DMS53 treated with DMSO at 0.1 percent for 48 hours (cell line): Measurements from ENCODE around the gene IL13RA1.
"Not testable (repeated sequence)": the region's sequence is repeated elsewhere in the genome, so short reads cannot be mapped to it uniquely, and the experiment has no call there.

ENCODE experiments used
- DNase-seq: peaks from one replicate; lab custom pipeline; 2025; ENCODE audit not compliant: unreplicated experiment; lab: John Stamatoyannopoulos, UW

The IL13RA1 gene

GRCh38 chrX:118772051-118772450, 44.6 kb downstream of the IL13RA1 start:
- DNase-seq, result no peak

- peak; percentile 14 for DNase-seq
These were observed 46.4 kb downstream of the IL13RA1 start for GRCh38 chrX:118773782-118774181.

- DNase-seq, result no peak
These were observed 52.2 kb downstream of the IL13RA1 start for GRCh38 chrX:118779581-118779980.

GRCh38 chrX:118780509-118780908, 53.1 kb downstream of the IL13RA1 start:
- DNase-seq, result no peak

- no peak for DNase-seq
These were observed 53.5 kb downstream of the IL13RA1 start for GRCh38 chrX:118780911-118781310.

GRCh38 chrX:118795528-118796280, 68.3 kb downstream of the IL13RA1 start:
- no peak for DNase-seq

GRCh38 chrX:118802857-118803256, 75.5 kb downstream of the IL13RA1 start:
- no peak for DNase-seq

GRCh38 chrX:118807151-118808017, 80.0 kb downstream of the IL13RA1 start:
- DNase-seq, result peak; percentile 28

GRCh38 chrX:118817257-118817656, 89.9 kb downstream of the IL13RA1 start:
- not testable (repeated sequence) for DNase-seq

- DNase-seq, result peak; percentile 41
These were observed 96.1 kb downstream of the IL13RA1 start, which contains the start of gene ZCCHC12 for GRCh38 chrX:118823263-118824172. Gene ZCCHC12, plus strand, starts transcription at chrX:118823824. Its CDS starts 1,421 bp downstream, at chrX:118825245.

- no peak for DNase-seq
These were observed 96.8 kb downstream of the IL13RA1 start for GRCh38 chrX:118824173-118824730.

- no peak for DNase-seq
These were observed 97.8 kb downstream of the IL13RA1 start for GRCh38 chrX:118825227-118825626.

- DNase-seq, result peak; percentile 58
These were observed 112.0 kb downstream of the IL13RA1 start for GRCh38 chrX:118839334-118839958.
